HCT116 (cell line): ENCODE results near the gene GNAS-AS1. TPM values are rescaled to one million over a fixed set of nuclear protein-coding genes. Genes with fewer than 3 reads are reported as not detected.

ENCODE experiments used
- ATAC-seq: fragments of 200-7000 bp; cut with Tn5 transposase; 2 replicates; pipeline ENCODE4 v1.9.1; 2020; ENCODE audit warnings: mild to moderate bottlenecking, moderate library complexity
- BruUV-seq: library from RNA; stranded (reverse); fragments of 400-500 nt; replicated peaks from 2 replicates; lab custom pipeline; 2021; lab: Mats Ljungman, UMichigan
- CTCF ChIA-PET: fragments of 300-600 bp; sonication (Branson Sonifier 250); formaldehyde crosslinking; loops from one replicate; lab custom pipeline; 2021; ENCODE audit warnings: antibody characterized with exemption; lab: Charles Lee
- POLR2A ChIA-PET: fragments of 300-600, 350-600 bp; sonication (Branson Sonifier 250); formaldehyde crosslinking; loops from one replicate; lab custom pipeline; 2021; ENCODE audit warnings: antibody characterized with exemption; lab: Charles Lee
- RAD21 ChIA-PET, 2 experiments: fragments of 300-600 bp; sonication (Branson Sonifier 250); formaldehyde crosslinking; loops; one replicate each; lab custom pipeline; 2023; ENCODE audit warnings: low total read pairs in 2 of 2; ENCODE audit not compliant: uncharacterized antibody in 2 of 2, unreplicated experiment in 2 of 2, low non-redundant PET in 1 of 2; lab: Charles Lee
- DNase-seq: peaks from one replicate; pipeline ENCODE4 v3.0.0-alpha.2; 2010; ENCODE audit warnings: low read depth, low spot score
- H2AFZ ChIP-seq: fragments of 200-600 bp; shearing (Covaris generic), sonication (generic); 2 replicates; pipeline ENCODE4 v1.6.1; 2017; ENCODE audit warnings: low read depth, mixed run types, mixed read lengths, antibody characterized with exemption, low read length; ENCODE audit not compliant: poor library complexity, severe bottlenecking
- H3K27ac ChIP-seq: 2 replicates; pipeline ENCODE4 v1.5.1; 2012; ENCODE audit warnings: low read depth, low read length
- H3K27me3 ChIP-seq: fragments of 200-600 bp; sonication (generic); 2 replicates; pipeline ENCODE4 v1.6.1; 2016; ENCODE audit warnings: mixed run types, low read length, mixed read lengths; ENCODE audit not compliant: insufficient read depth
- H3K36me3 ChIP-seq, 2 experiments: fragments of 200-500 bp in 1 of 2; fragments of 200-600 bp in 1 of 2; sonication (Bioruptor generic) in 1 of 2; sonication (generic) in 1 of 2; 2 replicates each; pipeline versions ENCODE4 v1.5.1 to v1.6.1; 2014 to 2016; ENCODE audit warnings: low read length in 2 of 2, inconsistent platforms in 1 of 2, mixed read lengths in 1 of 2, mixed run types in 1 of 2; ENCODE audit not compliant: insufficient read depth in 2 of 2, control insufficient read depth in 1 of 2
- H3K4me1 ChIP-seq, 2 experiments: fragments of 200-600 bp in 1 of 2; sonication (generic) in 1 of 2; 2 replicates each; pipeline versions ENCODE4 v1.5.1 to v1.6.1; 2012 to 2017; ENCODE audit warnings: low read length in 2 of 2, inconsistent platforms in 1 of 2, mild to moderate bottlenecking in 1 of 2, mixed read lengths in 1 of 2, mixed run types in 1 of 2, moderate library complexity in 1 of 2; ENCODE audit not compliant: insufficient read depth in 2 of 2, control insufficient read depth in 1 of 2
- H3K4me2 ChIP-seq: fragments of 200-600 bp; sonication (generic); 2 replicates; pipeline ENCODE4 v1.6.1; 2017; ENCODE audit warnings: mixed run types, low read length, mixed read lengths
- H3K4me3 ChIP-seq, 2 experiments: fragments of 200-600 bp in 1 of 2; sonication (generic) in 1 of 2; replicated peaks in 1 of 2; 2 replicates each; pipeline ENCODE4 v1.5.1; 2011 to 2016; ENCODE audit warnings: low read length in 2 of 2, control low read depth in 1 of 2, low read depth in 1 of 2, mild to moderate bottlenecking in 1 of 2, mixed read lengths in 1 of 2, mixed run types in 1 of 2
- H3K79me2 ChIP-seq: fragments of 200-600 bp; sonication (generic); 2 replicates; pipeline ENCODE4 v1.6.1; 2017; ENCODE audit warnings: mild to moderate bottlenecking, mixed run types, low read length, moderate library complexity, mixed read lengths; ENCODE audit not compliant: insufficient read depth
- H3K9ac ChIP-seq: fragments of 200-600 bp; sonication (generic); 2 replicates; pipeline ENCODE4 v1.6.1; 2016; ENCODE audit warnings: low read length, mixed read lengths
- H3K9me2 ChIP-seq: fragments of 200-600 bp; sonication (generic), shearing (Covaris generic); 2 replicates; pipeline ENCODE4 v1.6.1; 2017; ENCODE audit warnings: mixed run types, mild to moderate bottlenecking, moderate library complexity; ENCODE audit not compliant: insufficient read depth
- H3K9me3 ChIP-seq, 2 experiments: fragments of 200-500 bp in 1 of 2; fragments of 200-600 bp in 1 of 2; sonication (Bioruptor generic) in 1 of 2; sonication (generic) in 1 of 2; 2 replicates each; pipeline ENCODE4 v1.6.1; 2014 to 2017; ENCODE audit warnings: low read length in 2 of 2, mixed read lengths in 2 of 2, inconsistent platforms in 1 of 2, low read depth in 1 of 2, mild to moderate bottlenecking in 1 of 2, mixed run types in 1 of 2, moderate library complexity in 1 of 2; ENCODE audit not compliant: control insufficient read depth in 1 of 2, insufficient read depth in 1 of 2
- H4K20me1 ChIP-seq: fragments of 200-600 bp; sonication (generic), shearing (Covaris generic); 2 replicates; pipeline ENCODE4 v1.6.1; 2017; ENCODE audit warnings: mixed run types, mild to moderate bottlenecking, moderate library complexity; ENCODE audit not compliant: insufficient read depth
- CBX3 ChIP-seq: IDR thresholded peaks from 2 replicates; pipeline ENCODE4 v1.6.1; 2012; ENCODE audit warnings: low read depth
- EGR1 ChIP-seq: IDR thresholded peaks from 2 replicates; pipeline ENCODE4 v1.6.1; 2012; ENCODE audit warnings: low read depth
- ELF1 ChIP-seq: IDR thresholded peaks from 2 replicates; pipeline ENCODE4 v1.6.1; 2012; ENCODE audit warnings: low read depth, borderline replicate concordance
- EZH2 ChIP-seq: fragments of 200-600 bp; sonication (generic); IDR thresholded peaks from 2 replicates; pipeline ENCODE4 v1.6.1; 2017; ENCODE audit warnings: antibody characterized with exemption, mixed run types
- EZH2phosphoT487 ChIP-seq: fragments of 200-600 bp; IDR thresholded peaks from 2 replicates; pipeline ENCODE4 v1.6.1; 2018; ENCODE audit warnings: antibody characterized with exemption, borderline replicate concordance
- FOSL1 ChIP-seq: IDR thresholded peaks from 2 replicates; pipeline ENCODE4 v1.6.1; 2012; ENCODE audit warnings: low read depth
- JUND ChIP-seq: IDR thresholded peaks from 2 replicates; pipeline ENCODE4 v1.6.1; 2012
- POLR2A ChIP-seq: IDR thresholded peaks from 2 replicates; pipeline ENCODE4 v1.7.0; 2011; ENCODE audit warnings: borderline replicate concordance; ENCODE audit not compliant: insufficient read depth, insufficient read length; ENCODE audit errors: extremely low read depth
- POLR2AphosphoS5 ChIP-seq: IDR thresholded peaks from 2 replicates; pipeline ENCODE4 v1.6.1; 2011; ENCODE audit warnings: mild to moderate bottlenecking, low read depth, low read length, moderate library complexity
- RAD21 ChIP-seq: IDR thresholded peaks from 2 replicates; pipeline ENCODE4 v1.6.1; 2012; ENCODE audit warnings: low read depth, mild to moderate bottlenecking
- REST ChIP-seq: IDR thresholded peaks from 2 replicates; pipeline ENCODE4 v1.6.1; 2012; ENCODE audit warnings: low read depth
- SIN3A ChIP-seq: IDR thresholded peaks from 2 replicates; pipeline ENCODE4 v1.6.1; 2012; ENCODE audit warnings: low read depth
- SP1 ChIP-seq: IDR thresholded peaks from 2 replicates; pipeline ENCODE4 v1.6.1; 2012; ENCODE audit warnings: low read depth
- SRF ChIP-seq: IDR thresholded peaks from 2 replicates; pipeline ENCODE4 v1.6.1; 2012; ENCODE audit warnings: low read depth
- TCF7L2 ChIP-seq: IDR thresholded peaks from 2 replicates; pipeline ENCODE4 v1.7.0; 2011; ENCODE audit warnings: borderline replicate concordance, inconsistent platforms; ENCODE audit not compliant: insufficient read depth, insufficient read length; ENCODE audit errors: extremely low read depth
- ZFX ChIP-seq: fragments of 450-650 bp; IDR thresholded peaks from 2 replicates; pipeline ENCODE4 v1.6.1; 2017
- ZNF274 ChIP-seq: fragments of 200-500 bp; sonication (Bioruptor generic); IDR thresholded peaks from 2 replicates; pipeline ENCODE4 v1.6.1; 2014; ENCODE audit warnings: mild to moderate bottlenecking, low read depth, low read length, inconsistent platforms
- intact Hi-C: fragments of 100-400 bp; cut with micrococcal nuclease; formaldehyde crosslinking; loops from 2 replicates; pipeline ENCODE4 v1.10.0; 2022
- total RNA-seq: library from RNA; stranded (reverse); gene quantifications from one replicate; pipeline ENCODE4 v1.2.1, GENCODE V29; 2021; ENCODE audit not compliant: unreplicated experiment
- TF ChIP-seq, protein P1 (sequence below): IDR thresholded peaks from 2 replicates; pipeline ENCODE4 v1.6.1; 2011; ENCODE audit warnings: mild to moderate bottlenecking, low read length, moderate library complexity; ENCODE audit not compliant: insufficient replicate concordance; ENCODE audit errors: extremely low read depth
- TF ChIP-seq, protein P2 (sequence below): IDR thresholded peaks from 2 replicates; pipeline ENCODE4 v1.6.1; 2012
- TF ChIP-seq, protein P3 (sequence below), 3 experiments: fragments of 200-600 bp in 1 of 3; sonication (generic) in 1 of 3; IDR thresholded peaks in 2 of 3; conservative IDR thresholded peaks in 1 of 3; 2 replicates each; pipeline ENCODE4 v1.5.1; 2012 to 2017; ENCODE audit warnings: low read depth in 2 of 3, low read length in 2 of 3, antibody characterized with exemption in 1 of 3, borderline replicate concordance in 1 of 3, control low read depth in 1 of 3, mild to moderate bottlenecking in 1 of 3, mixed read lengths in 1 of 3, mixed run types in 1 of 3, moderate library complexity in 1 of 3; ENCODE audit not compliant: insufficient read depth in 1 of 3

Gene GNAS-AS1
- total RNA-seq, 1 experiment from 2014 or later, result not detected

DNA sequence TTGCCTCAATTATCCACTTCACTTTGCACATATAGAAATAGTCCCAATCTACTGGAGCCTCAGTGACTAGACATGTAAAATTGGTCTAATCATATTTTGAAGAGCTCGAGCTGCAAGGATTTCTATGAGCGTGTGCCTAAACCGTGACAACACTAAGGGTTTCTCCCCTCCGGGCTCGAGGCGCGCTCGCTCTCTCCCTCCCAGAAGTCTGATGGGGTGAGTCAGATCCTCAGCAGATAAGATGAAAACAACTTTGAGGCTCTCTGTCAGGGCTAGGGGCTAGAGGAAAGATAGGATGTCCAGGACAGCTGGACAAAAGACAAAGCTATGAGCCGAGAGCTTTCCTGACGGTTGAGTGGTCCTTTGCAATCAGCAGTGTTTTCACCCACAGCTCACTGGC, 16.8 kb downstream of the GNAS-AS1 start:
- Histone ChIP-seq H4K20me1 (no peaks in the 10 kb centered on the region), H3K9ac (no peak overlapping the region), H3K36me3 (no peaks in the 10 kb centered on the region), H3K9me3 (no peaks in the 10 kb centered on the region), H3K27me3 (peaks cover 35% of the 10 kb centered on the region), H3K27ac (no peak overlapping the region), H3K9me2 (no peaks in the 10 kb centered on the region), H3K79me2 (no peaks in the 10 kb centered on the region), H3K4me1 (no peaks in the 10 kb centered on the region), H3K4me2 (no peak overlapping the region), H2AFZ (no peak overlapping the region), H3K4me3 (no peak overlapping the region)
- RAD21 ChIA-PET, result no interaction called here
- DNase-seq, result no peak
- POLR2A ChIA-PET, result no interaction called here
- TF ChIP-seq SRF, result no peak
- no peak for TF ChIP-seq EZH2
- TF ChIP-seq REST, result no peak
- no peak for TF ChIP-seq SIN3A
- TF ChIP-seq POLR2A, result no peak
- no peak for TF ChIP-seq CBX3
- TF ChIP-seq ZFX, result no peak
- TF ChIP-seq TCF7L2, result no peak
- TF ChIP-seq EGR1, result no peak
- TF ChIP-seq EZH2phosphoT487, result no peak
- no peak for TF ChIP-seq ZNF274
- no peak for TF ChIP-seq SP1
- TF ChIP-seq, protein P1, sequence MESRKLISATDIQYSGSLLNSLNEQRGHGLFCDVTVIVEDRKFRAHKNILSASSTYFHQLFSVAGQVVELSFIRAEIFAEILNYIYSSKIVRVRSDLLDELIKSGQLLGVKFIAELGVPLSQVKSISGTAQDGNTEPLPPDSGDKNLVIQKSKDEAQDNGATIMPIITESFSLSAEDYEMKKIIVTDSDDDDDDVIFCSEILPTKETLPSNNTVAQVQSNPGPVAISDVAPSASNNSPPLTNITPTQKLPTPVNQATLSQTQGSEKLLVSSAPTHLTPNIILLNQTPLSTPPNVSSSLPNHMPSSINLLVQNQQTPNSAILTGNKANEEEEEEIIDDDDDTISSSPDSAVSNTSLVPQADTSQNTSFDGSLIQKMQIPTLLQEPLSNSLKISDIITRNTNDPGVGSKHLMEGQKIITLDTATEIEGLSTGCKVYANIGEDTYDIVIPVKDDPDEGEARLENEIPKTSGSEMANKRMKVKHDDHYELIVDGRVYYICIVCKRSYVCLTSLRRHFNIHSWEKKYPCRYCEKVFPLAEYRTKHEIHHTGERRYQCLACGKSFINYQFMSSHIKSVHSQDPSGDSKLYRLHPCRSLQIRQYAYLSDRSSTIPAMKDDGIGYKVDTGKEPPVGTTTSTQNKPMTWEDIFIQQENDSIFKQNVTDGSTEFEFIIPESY, result no peak
- TF ChIP-seq JUND, result no peak
- TF ChIP-seq, protein P2, sequence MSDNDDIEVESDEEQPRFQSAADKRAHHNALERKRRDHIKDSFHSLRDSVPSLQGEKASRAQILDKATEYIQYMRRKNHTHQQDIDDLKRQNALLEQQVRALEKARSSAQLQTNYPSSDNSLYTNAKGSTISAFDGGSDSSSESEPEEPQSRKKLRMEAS, result no peak
- TF ChIP-seq POLR2AphosphoS5, result no peak
- TF ChIP-seq ELF1, result no peak
- TF ChIP-seq, protein P3, sequence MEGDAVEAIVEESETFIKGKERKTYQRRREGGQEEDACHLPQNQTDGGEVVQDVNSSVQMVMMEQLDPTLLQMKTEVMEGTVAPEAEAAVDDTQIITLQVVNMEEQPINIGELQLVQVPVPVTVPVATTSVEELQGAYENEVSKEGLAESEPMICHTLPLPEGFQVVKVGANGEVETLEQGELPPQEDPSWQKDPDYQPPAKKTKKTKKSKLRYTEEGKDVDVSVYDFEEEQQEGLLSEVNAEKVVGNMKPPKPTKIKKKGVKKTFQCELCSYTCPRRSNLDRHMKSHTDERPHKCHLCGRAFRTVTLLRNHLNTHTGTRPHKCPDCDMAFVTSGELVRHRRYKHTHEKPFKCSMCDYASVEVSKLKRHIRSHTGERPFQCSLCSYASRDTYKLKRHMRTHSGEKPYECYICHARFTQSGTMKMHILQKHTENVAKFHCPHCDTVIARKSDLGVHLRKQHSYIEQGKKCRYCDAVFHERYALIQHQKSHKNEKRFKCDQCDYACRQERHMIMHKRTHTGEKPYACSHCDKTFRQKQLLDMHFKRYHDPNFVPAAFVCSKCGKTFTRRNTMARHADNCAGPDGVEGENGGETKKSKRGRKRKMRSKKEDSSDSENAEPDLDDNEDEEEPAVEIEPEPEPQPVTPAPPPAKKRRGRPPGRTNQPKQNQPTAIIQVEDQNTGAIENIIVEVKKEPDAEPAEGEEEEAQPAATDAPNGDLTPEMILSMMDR (IDR thresholded peaks at IDR 0.05 in 2 of 3, conservative IDR thresholded peaks at IDR 0.05 in 1 of 3; ENCODE audit: borderline replicate concordance in 1 of 3, insufficient read depth in 1 of 3, low read depth in 2 of 3, low read length in 2 of 3), result no peak
- no peak for TF ChIP-seq RAD21
- no peak for TF ChIP-seq FOSL1
- no peak for ATAC-seq
- BruUV-seq, result no TSS peak
- intact Hi-C loops, result loop anchor here (10.0 kb wide), 1 partner anchor 599 kb away; no protein-coding TSS in a partner anchor
- CTCF ChIA-PET, result no interaction called here
